IMR-90 (cell line): ENCODE data around the gene APPL2. TPM values are rescaled to one million over a fixed set of nuclear protein-coding genes. Genes with fewer than 3 reads are reported as not detected.

ENCODE experiments used
- ATAC-seq: fragments of 200-7000 bp; cut with Tn5 transposase; 2 replicates; pipeline ENCODE4 v1.9.1; 2020; ENCODE audit warnings: low read depth, mild to moderate bottlenecking, moderate library complexity
- BruUV-seq: library from RNA; stranded (reverse); fragments of 400-500 nt; replicated peaks from 2 replicates; lab custom pipeline; 2021; lab: Mats Ljungman, UMichigan
- CTCF ChIA-PET: fragments of 300-600 bp; formaldehyde crosslinking; extraction: SDS; loops from one replicate; lab custom pipeline; 2021; ENCODE audit warnings: antibody characterized with exemption; lab: Yijun Ruan, JAX
- POLR2A ChIA-PET: fragments of 300-600 bp; sonication (Branson Sonifier 250); formaldehyde crosslinking; loops from one replicate; lab custom pipeline; 2022; ENCODE audit warnings: antibody characterized with exemption; ENCODE audit not compliant: unreplicated experiment; lab: Charles Lee
- DNase-seq: peaks from one replicate; pipeline ENCODE4 v3.0.0; 2013
- H2AFZ ChIP-seq: replicated peaks from 2 replicates; pipeline ENCODE3; 2013; ENCODE audit warnings: low read length, mild to moderate bottlenecking; ENCODE audit not compliant: poor library complexity
- H2AK5ac ChIP-seq: 2 replicates; pipeline ENCODE4 v1.6.1; 2013; ENCODE audit warnings: low read depth, low read length, inconsistent platforms
- H2AK9ac ChIP-seq: replicated peaks from 2 replicates; pipeline ENCODE3; 2013; ENCODE audit warnings: mild to moderate bottlenecking, low read depth, low read length, moderate library complexity; ENCODE audit not compliant: poor library complexity
- H2BK120ac ChIP-seq: 2 replicates; pipeline ENCODE4 v1.6.1; 2013; ENCODE audit warnings: low read depth, low read length, inconsistent platforms
- H2BK15ac ChIP-seq: 3 replicates; pipeline ENCODE4 v1.6.1; 2013; ENCODE audit warnings: low read depth, low read length, inconsistent platforms
- H2BK20ac ChIP-seq: 2 replicates; pipeline ENCODE4 v1.6.1; 2013; ENCODE audit warnings: low read depth, mild to moderate bottlenecking, inconsistent platforms, low read length, moderate library complexity
- H2BK5ac ChIP-seq: 2 replicates; pipeline ENCODE4 v1.6.1; 2013; ENCODE audit warnings: mild to moderate bottlenecking, low read depth, low read length, inconsistent platforms; ENCODE audit not compliant: poor library complexity, severe bottlenecking
- H3K14ac ChIP-seq: replicated peaks from 2 replicates; pipeline ENCODE4 v1.6.1; 2013; ENCODE audit warnings: low read depth, low read length, inconsistent platforms
- H3K18ac ChIP-seq: 2 replicates; pipeline ENCODE4 v1.6.1; 2013; ENCODE audit warnings: low read depth, low read length, control low read depth
- H3K23ac ChIP-seq: 2 replicates; pipeline ENCODE4 v1.6.1; 2013; ENCODE audit warnings: low read depth, low read length, inconsistent platforms
- H3K27ac ChIP-seq: 2 replicates; pipeline ENCODE4 v1.5.1; 2013; ENCODE audit warnings: mild to moderate bottlenecking, control low read depth, low read length; ENCODE audit not compliant: insufficient read depth
- H3K27me3 ChIP-seq: 2 replicates; pipeline ENCODE4 v1.6.1; 2013; ENCODE audit warnings: low read length; ENCODE audit not compliant: control insufficient read depth, insufficient read depth
- H3K36me3 ChIP-seq: 2 replicates; pipeline ENCODE4 v1.6.1; 2013; ENCODE audit warnings: low read length, mixed read lengths; ENCODE audit not compliant: control insufficient read depth, insufficient read depth
- H3K4ac ChIP-seq: 2 replicates; pipeline ENCODE4 v1.6.1; 2013; ENCODE audit warnings: low read depth, low read length, inconsistent platforms
- H3K4me1 ChIP-seq: 2 replicates; pipeline ENCODE4 v1.6.1; 2013; ENCODE audit warnings: low read length, mixed read lengths; ENCODE audit not compliant: control insufficient read depth, insufficient read depth
- H3K4me2 ChIP-seq: 2 replicates; pipeline ENCODE4 v1.6.1; 2013; ENCODE audit warnings: low read depth, mild to moderate bottlenecking, control low read depth, low read length, moderate library complexity
- H3K4me3 ChIP-seq: 2 replicates; pipeline ENCODE4 v1.5.1; 2013; ENCODE audit warnings: low read depth, mild to moderate bottlenecking, control low read depth, low read length, moderate library complexity; ENCODE audit not compliant: insufficient read depth
- H3K56ac ChIP-seq: 2 replicates; pipeline ENCODE4 v1.6.1; 2013; ENCODE audit warnings: low read length, inconsistent platforms; ENCODE audit not compliant: insufficient read depth; ENCODE audit errors: extremely low read depth
- H3K79me1 ChIP-seq, 2 experiments: 2 replicates each; pipeline ENCODE4 v1.6.1; 2013; ENCODE audit warnings: low read length in 2 of 2, inconsistent platforms in 1 of 2, low read depth in 1 of 2
- H3K9ac ChIP-seq: 2 replicates; pipeline ENCODE4 v1.6.1; 2013; ENCODE audit warnings: low read depth, low read length, control low read depth
- H3K9me1 ChIP-seq: 2 replicates; pipeline ENCODE4 v1.6.1; 2013; ENCODE audit warnings: low read length, inconsistent platforms; ENCODE audit not compliant: insufficient read depth
- H3K9me3 ChIP-seq: 2 replicates; pipeline ENCODE4 v1.6.1; 2013; ENCODE audit warnings: low read length; ENCODE audit not compliant: control insufficient read depth, insufficient read depth
- H4K20me1 ChIP-seq: 2 replicates; pipeline ENCODE4 v1.6.1; 2013; ENCODE audit warnings: low read length, inconsistent platforms; ENCODE audit not compliant: insufficient read depth
- H4K5ac ChIP-seq: 2 replicates; pipeline ENCODE4 v1.6.1; 2013; ENCODE audit warnings: mild to moderate bottlenecking, low read depth, low read length, control low read depth
- H4K8ac ChIP-seq, 2 experiments: 2 replicates each; pipeline ENCODE4 v1.6.1; 2013; ENCODE audit warnings: low read depth in 2 of 2, low read length in 2 of 2, control low read depth in 1 of 2, inconsistent platforms in 1 of 2
- H4K91ac ChIP-seq: 2 replicates; pipeline ENCODE4 v1.6.1; 2013; ENCODE audit warnings: low read depth, low read length, inconsistent platforms; ENCODE audit not compliant: insufficient read depth
- CEBPB ChIP-seq: IDR thresholded peaks from 2 replicates; pipeline ENCODE4 v1.6.1; 2012; ENCODE audit warnings: low read depth, low read length, improper control_type of control experiment
- FOS ChIP-seq: fragments of 150-350 bp; IDR thresholded peaks from 2 replicates; pipeline ENCODE4 v1.6.1; 2016; ENCODE audit warnings: low read depth, low read length
- RCOR1 ChIP-seq: IDR thresholded peaks from 2 replicates; pipeline ENCODE4 v1.6.1; 2012; ENCODE audit warnings: mild to moderate bottlenecking, low read length, improper control_type of control experiment; ENCODE audit not compliant: insufficient replicate concordance
- WGBS, 2 experiments: methylation state at CpG; one replicate each; pipeline versions ENCODE4 v1.1.5 to v1.1.7; 2013; ENCODE audit warnings: missing lambda C conversion rate in 2 of 2; ENCODE audit not compliant: insufficient read length in 1 of 2; ENCODE audit errors: extremely low coverage in 2 of 2; 5-methylcytosine and 5-hydroxymethylcytosine counted together
- dilution Hi-C: fragments of 300-500 bp; cut with HindIII; formaldehyde crosslinking; loops from one replicate; pipeline ENCODE4 v1.14.3; 2018; ENCODE audit warnings: low sequenced_read_pairs; ENCODE audit not compliant: unreplicated experiment
- in situ Hi-C: fragments of 300-500 bp; cut with MboI; formaldehyde crosslinking; loops from 3 replicates; pipeline ENCODE4 v1.14.3; 2019; ENCODE audit warnings: low sequenced_read_pairs, inconsistent platforms, mixed read lengths
- intact Hi-C: fragments of 100-400 bp; cut with micrococcal nuclease; formaldehyde crosslinking; loops from 2 replicates; pipeline ENCODE4 v1.10.0; 2022
- polyA plus RNA-seq, 3 experiments: library from polyadenylated mRNA; depleted of rRNA; stranded (reverse); fragments of >200 nt; gene quantifications; 2 replicates each; pipeline ENCODE4 v1.2.3, GENCODE V29; 2012; ENCODE audit warnings: low replicate concordance in 1 of 3
- total RNA-seq: library from RNA; depleted of rRNA; stranded (reverse); fragments of >200 nt; gene quantifications from 2 replicates; pipeline ENCODE4 v1.2.3, GENCODE V29; 2012

APPL2 gene
- total and polyA plus RNA-seq, 2 of the 4 experiments (the other 2 are of a cell fraction): 42.3 to 65.8 TPM

GRCh38 chr12:105229371-105229770 lies 6.6 kb downstream of the APPL2 start:
- H4K20me1 ChIP-seq: peaks cover 9% of the 10 kb centered on the region; the same call in 1 of the 2 replicates
- no TSS peak for BruUV-seq
- H2BK15ac ChIP-seq: peak overlapping the region; percentile 45; the same call in 1 of the 3 replicates
- peaks cover 22 to 75% of the 10 kb centered on the region in 2 experiments for H3K79me1 ChIP-seq
- H3K18ac ChIP-seq: peak overlapping the region; percentile 35; the same call in 1 of the 2 replicates
- ChIA-PET CTCF (interaction anchor here (0.9 to 1.1 kb wide), 2 partner anchors 153 to 760 kb away, joined by 3 read pairs; no protein-coding TSS in a partner anchor), POLR2A (no interaction called here)
- intact Hi-C loops (no loop called here), in situ Hi-C loops (no loop called here), dilution Hi-C loops (no loop called here)
- peak overlapping the region; percentile 79 for H2BK120ac ChIP-seq
- H2AK5ac ChIP-seq: peak overlapping the region; percentile 62; the same call in 1 of the 2 replicates
- WGBS, 2 experiments: no CpG with 5 or more reads among the region's 2 CpGs
- DNase-seq (peak; percentile 24), ATAC-seq (no peak)
- H3K4me1 ChIP-seq: peaks cover 20% of the 10 kb centered on the region
- peak overlapping the region; percentile 61 for H2BK5ac ChIP-seq
- no peak overlapping the region for H2AFZ ChIP-seq
- H3K9ac ChIP-seq: no peak overlapping the region
- H3K36me3 ChIP-seq: peaks cover 7% of the 10 kb centered on the region
- no peaks in the 10 kb centered on the region for H3K27me3 ChIP-seq
- peaks cover 21% of the 10 kb centered on the region for H3K9me1 ChIP-seq
- peak overlapping the region; percentile 61 for H4K5ac ChIP-seq
- H3K23ac ChIP-seq: peak overlapping the region; percentile 62
- H3K9me3 ChIP-seq: no peaks in the 10 kb centered on the region
- H4K91ac ChIP-seq: peak overlapping the region; percentile 60; the same call in 1 of the 2 replicates
- peak overlapping the region; percentile 87 for H3K4ac ChIP-seq
- H3K14ac ChIP-seq: peak overlapping the region; percentile 60; the same call in 1 of the 2 replicates
- no peak overlapping the region; the same call in 1 of the 2 replicates for H3K4me2 ChIP-seq
- H2BK20ac ChIP-seq: peak overlapping the region; percentile 38; the same call in 1 of the 2 replicates
- H3K27ac ChIP-seq: peak overlapping the region; percentile 77; the same call in 1 of the 2 replicates
- peak overlapping the region; percentile 68; the same call in 1 of the 2 replicates for H3K56ac ChIP-seq
- H3K4me3 ChIP-seq: no peak overlapping the region
- TF ChIP-seq RCOR1 (no peak), CEBPB (no peak), FOS (no peak)
- no peak overlapping the region for H2AK9ac ChIP-seq
- peak overlapping the region; percentile 64 to 76; a peak in 2 of 4 replicates for H4K8ac ChIP-seq
